Fibroblast of lung (primary cell): ENCODE data around the gene XKR7.

ENCODE experiments used
- CTCF ChIP-seq, 2 donors: IDR thresholded peaks in 1 of 2; conservative IDR thresholded peaks in 1 of 2; 1 replicate in 1 of 2; 2 replicates in 1 of 2; pipeline ENCODE4 v1.5.1; 2011 to 2012; ENCODE audit warnings: low read length in 2 of 2, control low read depth in 1 of 2, inconsistent platforms in 1 of 2, low read depth in 1 of 2, mild to moderate bottlenecking in 1 of 2
- EZH2 ChIP-seq: IDR thresholded peaks from 2 replicates; pipeline ENCODE4 v1.5.1; 2012; ENCODE audit warnings: low read length, control low read depth, mild to moderate bottlenecking; ENCODE audit errors: missing control alignments

GRCh38 chr20:32018269-32019155 is 50.6 kb downstream of the XKR7 start:
- TF ChIP-seq EZH2 (peak; percentile 91), CTCF (conservative IDR thresholded peaks at IDR 0.05 in 1 of 2, IDR thresholded peaks at IDR 0.05 in 1 of 2; ENCODE audit: low read depth in 1 of 2, low read length in 2 of 2) (no peak)
